Transverse colon (tissue), 4 donors: Measurements from ENCODE around the gene ADAM12. TPM values are rescaled to one million over a fixed set of nuclear protein-coding genes. Genes with fewer than 3 reads are reported as not detected.

ENCODE experiments used
- DNase-seq: peaks from one replicate; pipeline ENCODE4 v3.0.0-alpha.2; 2019
- H3K27ac ChIP-seq, 4 donors: fragments of 200-600 bp; sonication (generic); 2 replicates each; pipeline ENCODE4 v1.5.1; 2016 to 2018; ENCODE audit warnings: inconsistent platforms in 4 of 4
- H3K27me3 ChIP-seq: fragments of 200-600 bp; sonication (generic); 2 replicates; pipeline ENCODE4 v1.5.1; 2017; ENCODE audit warnings: inconsistent platforms
- H3K36me3 ChIP-seq, 4 donors: fragments of 200-600 bp; sonication (generic); 2 replicates each; pipeline ENCODE4 v1.5.1; 2017 to 2019; ENCODE audit warnings: inconsistent platforms in 4 of 4
- H3K4me1 ChIP-seq, 4 donors: fragments of 200-600 bp; sonication (generic); 2 replicates each; pipeline ENCODE4 v1.5.1; 2017 to 2020; ENCODE audit warnings: inconsistent platforms in 4 of 4
- H3K4me3 ChIP-seq, 4 donors: fragments of 200-600 bp; sonication (generic); 1 replicate in 1 of 4; 2 replicates in 3 of 4; pipeline versions ENCODE4 v1.5.1 to v1.6.1; 2017 to 2019; ENCODE audit warnings: inconsistent platforms in 4 of 4
- H3K9me3 ChIP-seq, 2 donors: fragments of 200-600 bp; sonication (generic); 2 replicates each; pipeline ENCODE4 v1.5.1; 2017 to 2019; ENCODE audit warnings: inconsistent platforms in 2 of 2
- CTCF ChIP-seq, 5 experiments: fragments of 200-600 bp in 3 of 5; fragments of 450-650 bp in 2 of 5; sonication (generic) in 3 of 5; IDR thresholded peaks; 1 replicate in 2 of 5; 2 replicates in 3 of 5; pipeline ENCODE4 v1.5.1; 2016 to 2017; ENCODE audit warnings: antibody characterized with exemption in 5 of 5, inconsistent platforms in 3 of 5, mild to moderate bottlenecking in 2 of 5, moderate library complexity in 1 of 5
- EP300 ChIP-seq: sonication (generic); formaldehyde crosslinking; IDR thresholded peaks from one replicate; pipeline ENCODE4 v1.6.1; 2017; ENCODE audit warnings: antibody characterized with exemption, low read depth
- POLR2A ChIP-seq: fragments of 450-650 bp; IDR thresholded peaks from one replicate; pipeline ENCODE4 v1.6.1; 2016; ENCODE audit warnings: antibody characterized with exemption, mild to moderate bottlenecking, moderate library complexity
- POLR2AphosphoS5 ChIP-seq, 3 donors: sonication (generic); formaldehyde crosslinking; IDR thresholded peaks; one replicate each; pipeline ENCODE4 v1.6.1; 2016; ENCODE audit warnings: antibody characterized with exemption in 3 of 3
- WGBS, 2 donors: methylation state at CpG; one replicate each; pipeline ENCODE4 v1.1.5; 2018; ENCODE audit warnings: low coverage in 1 of 2; 5-methylcytosine and 5-hydroxymethylcytosine counted together
- in situ Hi-C, 4 donors: fragments of 200-750 bp; cut with MboI; loops; one replicate each; pipeline versions ENCODE4 v1.15.0 to v1.15.1; 2017; ENCODE audit warnings: low sequenced_read_pairs in 3 of 4, low pct_ligation_motif_present in 1 of 4, low pct_unique_long_range_greater_than_20kb in 1 of 4
- intact Hi-C: fragments of 100-400 bp; cut with DNase I; formaldehyde crosslinking; loops from one replicate; pipeline ENCODE4 v1.15.1; 2023; ENCODE audit warnings: low total_unique reads
- total RNA-seq, 4 donors: library from RNA; depleted of rRNA; stranded (reverse); fragments of >200 nt; gene quantifications; one replicate each; pipeline ENCODE4 v1.1.0, GENCODE V29; 2016

The ADAM12 gene
- total RNA-seq, 4 donors from 2014 or later: 0.14 to 2.2 (median 1.1) TPM; not detected in 1

- in situ Hi-C loops: no loop called here
- no peaks in the 10 kb centered on the region for H3K36me3 ChIP-seq
- no peak overlapping the region for H3K27ac ChIP-seq
- H3K4me3 ChIP-seq: no peak overlapping the region
- TF ChIP-seq POLR2A: no peak
- TF ChIP-seq POLR2AphosphoS5 (IDR thresholded peaks at IDR 0.05): no peak
- TF ChIP-seq EP300: no peak
- TF ChIP-seq CTCF (IDR thresholded peaks at IDR 0.05): no peak
- H3K27me3 ChIP-seq: no peaks in the 10 kb centered on the region
- no peak for DNase-seq
- intact Hi-C loops: no loop called here
- no peaks in the 10 kb centered on the region for H3K4me1 ChIP-seq
- 58 to 64% methylated on average over 4 to 8 of the region's 8 CpGs for WGBS, 2 donors
- H3K9me3 ChIP-seq: peaks cover 0 to 4% of the 10 kb centered on the region in 2 donors
Observed at GRCh38 chr10:126425489-126426065, 37.3 kb upstream of the ADAM12 start.

DNA sequence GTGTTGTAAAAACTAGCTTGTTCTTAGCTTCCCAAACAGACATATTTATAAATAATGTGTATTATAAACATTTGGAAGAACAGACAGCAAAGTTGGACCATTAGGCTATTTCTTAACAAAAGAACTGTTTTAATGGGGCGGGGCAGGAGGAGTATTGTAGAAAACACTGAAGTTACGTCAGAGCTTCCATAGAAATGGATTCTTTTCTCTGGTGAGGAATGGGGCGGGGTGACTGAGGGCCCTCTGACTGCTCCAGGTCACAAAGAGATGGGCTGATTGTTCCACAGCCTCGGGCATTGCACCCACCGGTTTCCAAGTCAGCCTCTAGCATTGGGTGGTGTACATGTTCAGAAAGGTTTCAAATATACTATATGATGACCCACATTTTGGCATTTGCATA lies 36.8 kb upstream of the ADAM12 start:
- H3K4me1 ChIP-seq: no peaks in the 10 kb centered on the region
- H3K4me3 ChIP-seq: no peak overlapping the region
- H3K9me3 ChIP-seq: peaks cover 0 to 4% of the 10 kb centered on the region in 2 donors
- TF ChIP-seq EP300 (no peak), CTCF (IDR thresholded peaks at IDR 0.05) (no peak), POLR2A (no peak), POLR2AphosphoS5 (IDR thresholded peaks at IDR 0.05) (no peak)
- no peaks in the 10 kb centered on the region for H3K36me3 ChIP-seq
- intact Hi-C loops (no loop called here), in situ Hi-C loops (no loop called here)
- H3K27me3 ChIP-seq: no peaks in the 10 kb centered on the region
- 66 to 94% methylated on average over 2 to 5 of the region's 5 CpGs for WGBS, 2 donors
- no peak for DNase-seq
- no peak overlapping the region for H3K27ac ChIP-seq

DNA sequence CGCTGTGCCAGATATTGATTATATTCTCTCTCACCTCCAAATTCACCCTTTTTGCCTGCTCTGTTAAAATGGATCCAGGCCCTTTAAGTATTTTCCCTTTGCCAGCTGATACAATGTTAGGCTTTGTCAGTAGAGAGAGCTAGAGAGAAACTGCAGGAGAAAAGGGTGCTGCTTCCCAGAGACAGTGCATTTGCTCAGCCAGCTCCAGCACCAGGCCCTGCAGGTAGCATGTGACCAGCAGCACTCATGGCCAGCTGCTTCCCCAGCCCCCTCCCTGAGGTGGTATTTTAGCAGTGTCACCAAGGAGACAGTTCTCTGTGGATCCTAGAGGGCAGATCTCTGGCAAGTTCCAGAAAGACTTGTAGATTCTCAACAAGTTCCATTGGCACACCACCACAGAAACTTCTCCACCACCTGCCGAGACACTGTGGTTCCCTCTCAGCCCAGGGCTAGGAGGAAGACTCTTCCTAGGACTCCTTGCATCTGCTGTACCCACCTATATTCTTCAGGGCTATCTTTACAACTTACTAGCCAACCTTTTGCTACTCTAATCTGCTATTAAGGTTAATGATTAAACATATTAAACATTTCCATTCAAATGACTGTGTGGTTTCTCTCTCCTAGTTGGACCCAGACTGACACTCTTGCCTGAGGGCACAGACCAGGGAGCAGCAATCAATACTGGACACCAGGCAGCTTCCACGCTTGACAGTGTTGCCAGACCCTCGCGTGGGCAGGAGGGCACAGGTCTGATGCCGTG lies 35.6 kb upstream of the ADAM12 start:
- in situ Hi-C loops (no loop called here), intact Hi-C loops (no loop called here)
- WGBS, 2 donors: 75 to 85% methylated on average over 2 to 6 of the region's 6 CpGs
- Histone ChIP-seq H3K4me1 (no peaks in the 10 kb centered on the region), H3K9me3 (peaks cover 0 to 4% of the 10 kb centered on the region in 2 donors), H3K4me3 (no peak overlapping the region), H3K27ac (no peak overlapping the region), H3K36me3 (no peaks in the 10 kb centered on the region), H3K27me3 (no peaks in the 10 kb centered on the region)
- TF ChIP-seq POLR2A (no peak), CTCF (IDR thresholded peaks at IDR 0.05) (no peak), EP300 (no peak), POLR2AphosphoS5 (IDR thresholded peaks at IDR 0.05) (no peak)
- no peak for DNase-seq

DNA sequence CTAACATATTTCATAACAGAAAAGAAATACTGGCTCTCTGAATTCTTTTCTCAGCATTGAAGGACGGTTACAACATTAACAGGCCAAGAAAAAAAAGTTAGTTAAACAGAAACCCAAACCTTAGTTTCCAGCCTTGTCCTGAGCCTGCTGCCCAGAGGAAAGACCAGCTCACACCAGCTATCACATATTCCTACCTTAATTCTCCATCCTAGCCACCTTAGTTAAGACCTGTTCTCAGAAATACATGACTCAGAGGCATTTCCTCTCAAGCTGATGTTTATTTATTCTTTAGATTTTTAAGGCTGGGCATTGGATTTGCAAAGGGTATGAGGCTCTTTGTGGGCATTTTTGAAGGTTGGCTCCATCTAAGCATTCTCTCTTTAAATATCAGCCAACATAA lies 34.3 kb upstream of the ADAM12 start:
- H3K36me3 ChIP-seq: no peaks in the 10 kb centered on the region
- in situ Hi-C loops (no loop called here), intact Hi-C loops (no loop called here)
- H3K9me3 ChIP-seq: peaks cover 0 to 4% of the 10 kb centered on the region in 2 donors
- 60 to 83% methylated on average over 1 of the region's 1 CpG for WGBS, 2 donors
- H3K27ac ChIP-seq: no peak overlapping the region
- no peak for TF ChIP-seq EP300
- TF ChIP-seq POLR2AphosphoS5 (IDR thresholded peaks at IDR 0.05): no peak
- no peak for TF ChIP-seq POLR2A
- TF ChIP-seq CTCF (IDR thresholded peaks at IDR 0.05): no peak
- no peak for DNase-seq
- no peaks in the 10 kb centered on the region for H3K27me3 ChIP-seq
- no peak overlapping the region for H3K4me3 ChIP-seq
- H3K4me1 ChIP-seq: no peaks in the 10 kb centered on the region
